WTC11 (cell line): ENCODE results near the gene SOCS3.

Experiments used
- JUN ChIP-seq: sonication (generic); formaldehyde crosslinking; IDR thresholded peaks from 2 replicates; pipeline ENCODE4 v1.8.0; 2023; ENCODE audit warnings: mild to moderate bottlenecking, missing genetic modification reagents
- ZNF423 ChIP-seq: fragments of 250-450 bp; sonication (Bioruptor Pico); IDR thresholded peaks from 2 replicates; pipeline ENCODE4 v2.1.2; 2022; ENCODE audit warnings: mild to moderate bottlenecking, moderate library complexity
- TF ChIP-seq, protein P1 (sequence below): fragments of 200-600 bp; IDR thresholded peaks from 2 replicates; pipeline ENCODE4 v1.8.0; 2022; ENCODE audit warnings: antibody characterized with exemption

DNA sequence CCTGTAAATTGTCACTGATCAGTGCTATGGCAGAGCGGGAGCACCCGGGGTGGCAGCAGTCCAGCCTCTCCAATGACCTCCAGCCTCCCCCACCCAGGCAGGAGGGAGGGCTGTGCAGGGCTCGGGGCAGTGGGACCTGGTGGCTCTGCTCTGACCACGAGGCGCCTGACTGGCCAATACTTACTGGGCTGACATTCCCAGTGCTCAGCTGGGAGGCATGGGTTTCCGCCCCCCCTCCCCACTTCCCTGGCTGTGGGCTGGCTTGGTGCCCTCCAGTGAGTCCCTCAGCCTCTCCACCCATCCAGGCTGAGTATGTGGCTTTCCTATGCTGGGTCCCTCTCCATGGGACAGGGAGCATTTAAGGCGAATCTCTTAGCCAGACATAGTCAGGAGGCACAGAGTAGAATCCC is 2.7 kb downstream of the SOCS3 start:
- no peak for TF ChIP-seq ZNF423 (CRISPR knock-in tag)
- TF ChIP-seq, protein P1, sequence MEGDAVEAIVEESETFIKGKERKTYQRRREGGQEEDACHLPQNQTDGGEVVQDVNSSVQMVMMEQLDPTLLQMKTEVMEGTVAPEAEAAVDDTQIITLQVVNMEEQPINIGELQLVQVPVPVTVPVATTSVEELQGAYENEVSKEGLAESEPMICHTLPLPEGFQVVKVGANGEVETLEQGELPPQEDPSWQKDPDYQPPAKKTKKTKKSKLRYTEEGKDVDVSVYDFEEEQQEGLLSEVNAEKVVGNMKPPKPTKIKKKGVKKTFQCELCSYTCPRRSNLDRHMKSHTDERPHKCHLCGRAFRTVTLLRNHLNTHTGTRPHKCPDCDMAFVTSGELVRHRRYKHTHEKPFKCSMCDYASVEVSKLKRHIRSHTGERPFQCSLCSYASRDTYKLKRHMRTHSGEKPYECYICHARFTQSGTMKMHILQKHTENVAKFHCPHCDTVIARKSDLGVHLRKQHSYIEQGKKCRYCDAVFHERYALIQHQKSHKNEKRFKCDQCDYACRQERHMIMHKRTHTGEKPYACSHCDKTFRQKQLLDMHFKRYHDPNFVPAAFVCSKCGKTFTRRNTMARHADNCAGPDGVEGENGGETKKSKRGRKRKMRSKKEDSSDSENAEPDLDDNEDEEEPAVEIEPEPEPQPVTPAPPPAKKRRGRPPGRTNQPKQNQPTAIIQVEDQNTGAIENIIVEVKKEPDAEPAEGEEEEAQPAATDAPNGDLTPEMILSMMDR, result no peak
- no peak for TF ChIP-seq JUN (CRISPR knock-in tag)
